Fibroblast of skin of right biceps (primary cell): ENCODE results near the gene CLEC14A.

ENCODE experiments used
- DNase-seq: peaks from one replicate; pipeline ENCODE4 v3.0.0-alpha.2; 2013

The CLEC14A gene, protein sequence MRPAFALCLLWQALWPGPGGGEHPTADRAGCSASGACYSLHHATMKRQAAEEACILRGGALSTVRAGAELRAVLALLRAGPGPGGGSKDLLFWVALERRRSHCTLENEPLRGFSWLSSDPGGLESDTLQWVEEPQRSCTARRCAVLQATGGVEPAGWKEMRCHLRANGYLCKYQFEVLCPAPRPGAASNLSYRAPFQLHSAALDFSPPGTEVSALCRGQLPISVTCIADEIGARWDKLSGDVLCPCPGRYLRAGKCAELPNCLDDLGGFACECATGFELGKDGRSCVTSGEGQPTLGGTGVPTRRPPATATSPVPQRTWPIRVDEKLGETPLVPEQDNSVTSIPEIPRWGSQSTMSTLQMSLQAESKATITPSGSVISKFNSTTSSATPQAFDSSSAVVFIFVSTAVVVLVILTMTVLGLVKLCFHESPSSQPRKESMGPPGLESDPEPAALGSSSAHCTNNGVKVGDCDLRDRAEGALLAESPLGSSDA

DNA sequence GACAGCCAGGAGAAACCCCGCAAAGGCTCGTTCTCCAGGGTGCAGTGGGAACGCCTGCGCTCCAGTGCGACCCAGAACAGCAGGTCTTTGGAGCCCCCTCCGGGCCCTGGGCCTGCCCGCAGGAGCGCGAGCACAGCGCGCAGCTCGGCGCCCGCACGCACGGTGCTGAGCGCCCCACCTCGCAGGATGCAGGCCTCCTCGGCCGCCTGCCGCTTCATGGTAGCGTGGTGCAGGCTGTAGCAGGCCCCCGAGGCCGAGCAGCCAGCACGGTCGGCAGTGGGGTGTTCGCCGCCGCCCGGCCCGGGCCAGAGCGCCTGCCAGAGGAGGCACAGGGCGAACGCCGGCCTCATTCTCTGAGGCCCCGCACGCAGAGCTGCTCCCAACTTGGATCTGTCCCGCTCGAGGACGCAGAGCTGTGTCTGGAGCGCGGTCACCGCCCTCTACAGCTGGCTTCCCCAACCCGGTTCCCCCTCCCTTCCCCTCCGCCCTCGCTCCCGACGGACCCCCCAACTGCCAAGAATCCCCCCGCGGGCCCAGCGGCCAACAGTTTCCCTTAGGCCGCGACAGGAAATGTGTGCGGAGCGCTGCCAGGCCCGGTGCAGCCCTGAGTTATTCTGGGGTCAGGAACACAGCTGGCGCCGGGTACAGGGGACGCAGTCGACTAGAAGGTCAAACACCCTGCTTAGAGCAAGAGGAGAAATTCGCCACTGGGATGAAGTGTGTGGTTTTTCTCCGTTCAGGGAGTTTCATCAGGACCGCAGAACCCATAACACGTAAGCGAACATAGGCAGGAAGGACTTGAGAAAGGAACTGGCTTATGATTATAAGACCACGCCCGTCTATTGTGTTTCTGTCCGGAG is at the start of gene CLEC14A:
CLEC14A (minus strand) TSS at position 421 of the 860 bp plus-strand sequence; CDS start at position 350, 71 bp downstream.
- peak; percentile 81 for DNase-seq

DNA sequence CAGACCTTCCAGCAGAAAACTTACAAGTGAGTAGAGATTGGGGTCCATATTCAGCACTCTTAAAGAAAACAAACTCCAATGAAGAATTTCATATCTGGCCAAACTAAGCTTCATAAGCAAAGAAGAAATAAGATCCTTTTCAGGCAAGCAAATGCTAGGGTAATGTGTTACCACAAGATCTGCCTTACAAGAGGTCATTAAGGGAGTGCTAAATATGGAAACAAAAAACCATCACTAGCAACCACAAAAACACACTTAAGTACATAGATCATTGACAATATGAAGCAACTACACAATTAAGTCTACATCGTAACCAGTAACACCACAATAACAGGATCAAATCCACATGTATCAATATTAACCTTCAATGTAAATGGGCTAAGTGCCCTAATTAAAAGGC is 47.1 kb upstream of the CLEC14A start:
- no peak for DNase-seq

DNA sequence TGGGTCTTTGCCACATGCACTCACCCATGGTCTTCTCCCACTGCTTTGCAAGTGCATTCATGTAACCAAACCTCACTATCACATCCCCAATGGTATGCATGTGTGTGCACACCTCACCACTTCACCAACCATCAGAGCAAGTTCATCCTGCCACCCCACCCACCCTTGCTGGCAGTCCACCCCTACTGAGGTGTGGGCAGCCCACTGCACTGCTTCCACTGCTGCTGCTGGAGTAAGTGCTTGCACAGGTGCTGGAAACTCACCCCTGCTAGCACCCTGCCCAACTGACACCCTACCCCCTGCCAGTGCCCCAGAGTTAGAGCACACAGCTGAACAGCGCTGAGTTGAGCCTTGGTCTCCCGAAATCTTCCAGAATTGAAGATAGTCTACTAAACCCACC is 46.1 kb upstream of the CLEC14A start:
- DNase-seq: no peak

DNA sequence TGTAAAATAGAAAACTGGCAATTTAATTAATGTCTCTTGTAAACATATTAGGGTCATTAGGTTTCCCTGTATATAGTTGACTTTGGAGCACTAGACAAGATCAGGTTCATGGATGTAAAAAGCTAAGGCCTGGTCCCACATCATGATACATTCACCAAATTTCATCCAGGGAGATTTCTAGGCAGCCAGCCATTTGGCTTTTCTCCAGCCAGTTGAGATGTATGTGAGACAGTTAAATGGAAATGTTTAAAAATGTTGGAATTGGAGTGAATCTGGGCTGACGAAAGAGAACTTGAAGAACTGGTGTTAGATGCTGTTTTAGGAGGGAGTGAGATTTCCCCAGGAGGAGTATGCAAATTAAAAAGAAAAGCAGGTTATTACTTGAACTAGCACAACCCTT is 41.8 kb upstream of the CLEC14A start:
- DNase-seq: peak; percentile 83

DNA sequence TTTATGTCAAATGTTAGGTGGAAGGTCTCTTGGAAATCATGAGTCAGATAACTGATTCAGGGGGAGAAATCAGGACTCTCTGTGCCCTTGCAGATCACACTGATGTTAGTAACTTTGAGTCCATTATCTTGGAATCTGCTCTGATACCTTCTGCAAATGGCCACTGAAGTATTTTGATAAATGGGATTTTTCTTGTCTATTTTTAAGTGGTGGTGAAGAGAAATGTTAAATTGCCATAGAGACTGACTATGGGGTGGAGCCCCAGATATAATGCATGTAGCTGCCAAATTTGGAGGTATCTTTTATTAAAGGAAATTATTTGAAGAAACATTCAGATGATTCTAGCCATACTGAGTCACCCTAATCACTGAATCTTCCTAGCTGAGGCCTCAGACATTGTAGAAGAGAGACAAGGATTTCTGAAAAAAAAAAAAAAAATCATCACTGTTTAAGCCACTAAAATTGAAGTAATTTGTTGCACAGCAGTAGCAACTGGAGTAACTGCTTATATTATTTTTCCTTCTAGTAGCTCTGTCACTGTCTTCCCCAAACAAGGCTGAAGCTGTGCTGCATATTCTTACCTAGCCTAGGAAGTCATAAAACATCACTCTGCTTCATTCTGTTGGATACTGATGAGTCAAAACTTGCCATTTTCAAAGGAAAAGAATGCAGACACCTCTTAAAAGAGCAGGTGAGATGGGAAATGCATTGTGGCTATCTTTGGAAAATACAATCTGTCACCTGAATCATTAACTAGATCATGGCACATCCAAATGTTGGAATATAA is 36.0 kb upstream of the CLEC14A start:
- peak; percentile 84 for DNase-seq

DNA sequence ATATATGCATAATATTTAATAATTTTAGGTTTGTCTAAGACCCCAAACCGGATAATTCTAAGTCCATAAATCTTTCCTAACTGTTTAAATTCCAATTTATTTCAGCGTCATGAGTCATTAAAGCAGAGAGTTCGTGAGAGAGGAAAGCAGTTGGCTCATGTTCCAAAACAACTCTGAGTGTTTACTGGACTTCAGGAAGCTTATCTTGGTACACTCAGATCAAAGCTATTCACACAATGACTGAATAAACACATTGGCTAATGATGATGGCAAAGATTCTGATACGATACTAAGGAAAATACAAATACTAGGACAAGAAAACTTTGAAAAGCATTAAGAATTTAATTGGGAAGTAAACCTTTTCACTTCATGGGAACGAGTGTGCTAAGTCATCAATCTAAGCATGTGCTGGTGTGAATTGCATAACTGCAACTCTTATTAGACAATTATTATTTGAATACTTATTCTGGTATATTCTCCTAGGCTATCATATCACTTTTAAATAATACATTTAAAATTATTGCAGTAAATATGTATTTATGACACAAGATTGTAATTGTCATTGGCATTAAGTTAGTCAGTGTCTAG is 34.8 kb upstream of the CLEC14A start:
- peak; percentile 92 for DNase-seq

DNA sequence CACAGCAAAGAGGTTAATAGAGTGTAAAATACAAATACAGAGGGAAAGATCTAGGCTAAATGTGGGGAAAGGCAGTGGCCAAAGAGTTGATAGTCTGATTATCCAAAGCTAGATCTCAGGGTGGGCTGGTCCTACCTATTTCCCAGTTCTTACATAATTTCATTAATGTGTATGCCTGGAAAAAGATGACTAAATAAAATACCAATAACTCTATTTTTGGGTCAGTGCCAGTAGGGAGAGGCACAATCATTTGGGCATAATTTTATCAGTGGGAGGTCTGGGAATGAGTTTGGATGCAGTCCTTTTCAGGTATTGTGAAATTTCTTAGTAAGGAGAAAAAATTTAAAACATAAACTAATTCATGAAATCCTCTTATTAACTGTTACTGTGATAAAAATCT is 30.6 kb upstream of the CLEC14A start:
- peak; percentile 31 for DNase-seq

DNA sequence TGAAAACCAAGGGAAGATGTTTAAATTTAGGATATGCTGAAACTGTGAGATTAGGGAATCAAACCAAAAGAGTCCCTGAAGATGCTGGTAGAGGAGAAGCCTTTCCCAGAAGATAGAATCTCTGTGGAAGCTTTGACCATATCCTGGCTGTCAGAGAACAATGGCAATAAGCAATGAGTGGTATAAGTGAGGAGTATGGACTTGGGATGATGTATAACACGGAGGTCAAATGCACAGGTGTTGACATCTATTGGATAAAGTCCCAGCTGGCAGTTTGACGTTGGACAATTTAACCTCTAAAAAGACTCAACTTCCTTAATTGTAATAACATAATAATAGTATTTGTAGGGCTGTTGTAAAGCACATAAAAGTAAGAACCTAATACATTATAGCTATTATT is 30.1 kb upstream of the CLEC14A start:
- no peak for DNase-seq

DNA sequence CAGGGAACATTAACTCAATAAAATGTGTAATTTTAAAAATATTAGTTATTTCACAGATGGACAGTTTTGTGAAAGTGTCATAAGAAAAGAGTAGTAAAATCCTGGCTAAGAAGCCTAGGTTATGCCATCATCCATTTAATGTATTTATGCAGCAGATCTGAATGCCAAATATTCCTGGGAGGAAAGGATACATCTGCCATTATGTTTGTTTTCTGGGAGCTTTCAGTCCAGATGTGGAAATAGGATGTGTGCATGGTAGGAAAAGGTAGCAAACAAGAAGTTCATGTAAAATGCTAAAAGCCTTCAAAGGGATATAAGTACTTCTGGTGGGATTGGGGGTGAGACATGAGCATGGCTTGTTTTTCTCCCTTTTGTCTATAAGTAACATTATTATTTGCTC is 27.0 kb upstream of the CLEC14A start:
- DNase-seq: no peak

DNA sequence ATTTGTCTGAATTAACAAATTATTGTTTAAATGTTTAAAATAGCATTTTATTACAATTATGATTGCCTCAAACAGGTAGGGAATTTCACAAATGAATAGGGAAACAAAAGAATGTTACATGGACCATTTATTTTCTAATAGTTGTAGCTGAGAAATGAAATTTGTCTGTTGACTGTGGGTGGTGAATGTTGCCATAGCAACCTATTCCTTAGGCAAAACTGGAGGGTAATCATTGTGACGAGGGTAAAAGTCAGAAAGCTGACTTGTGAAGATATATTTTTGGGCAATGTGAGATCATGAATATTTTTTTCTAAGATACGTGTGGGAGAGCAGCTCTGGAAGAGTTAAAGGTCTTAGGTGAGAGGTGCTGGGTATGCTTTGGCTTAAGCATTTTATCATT is 24.2 kb upstream of the CLEC14A start:
- no peak for DNase-seq

DNA sequence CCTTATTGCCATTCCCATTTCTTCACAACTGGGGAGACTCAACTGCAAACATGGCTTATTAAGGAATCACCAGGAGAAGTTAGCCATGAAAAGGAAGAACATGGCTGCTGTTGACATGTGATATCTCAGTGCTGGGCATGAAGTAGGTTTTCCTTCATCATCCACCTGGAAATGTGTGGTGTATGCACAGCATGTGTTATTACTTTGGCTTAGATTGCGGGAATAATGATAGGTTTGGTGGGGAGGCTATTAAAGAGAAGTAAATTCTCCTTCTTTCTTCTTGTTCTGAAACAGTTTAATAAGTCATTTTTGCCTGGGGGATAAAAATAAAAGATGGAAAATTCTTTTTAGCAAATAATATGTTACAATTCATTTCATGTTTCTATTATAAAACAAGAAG is 23.7 kb upstream of the CLEC14A start:
- no peak for DNase-seq

DNA sequence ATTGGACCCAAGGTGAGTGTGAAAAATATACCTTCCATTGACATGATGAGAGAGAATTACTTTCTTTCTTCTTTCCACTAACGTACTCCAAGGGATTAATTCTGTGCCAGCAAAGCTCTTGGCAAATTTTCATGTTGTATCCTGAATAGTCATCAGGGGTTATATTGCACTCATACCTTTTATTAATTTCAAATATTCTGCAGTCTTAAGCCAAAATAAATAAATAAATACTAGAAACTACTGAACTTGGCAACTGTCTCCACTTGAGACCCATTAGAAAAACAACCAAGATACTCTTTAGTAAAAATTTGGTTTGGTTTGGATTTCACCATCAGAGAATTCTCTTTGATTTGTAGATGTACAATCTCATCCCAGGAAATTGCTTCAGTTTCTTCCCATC is 22.1 kb upstream of the CLEC14A start:
- DNase-seq: no peak

DNA sequence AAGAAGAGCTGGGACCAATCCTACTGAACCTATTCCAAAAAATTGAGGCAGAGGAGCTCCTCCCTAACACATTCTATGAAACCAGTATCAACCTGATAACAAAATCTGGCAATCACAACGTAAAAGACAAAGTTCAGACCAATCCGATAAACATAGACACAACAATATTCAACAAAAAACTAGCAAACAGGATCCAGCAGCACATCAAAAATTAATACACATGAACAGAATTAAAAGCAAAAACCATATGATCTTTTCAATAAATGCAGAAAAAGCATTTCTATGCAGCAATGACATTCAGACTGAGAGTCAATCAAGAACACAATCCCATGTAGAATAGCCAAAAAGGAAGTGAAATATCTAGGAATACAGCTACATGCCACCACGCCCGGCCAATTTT is 7.0 kb upstream of the CLEC14A start:
- no peak for DNase-seq

DNA sequence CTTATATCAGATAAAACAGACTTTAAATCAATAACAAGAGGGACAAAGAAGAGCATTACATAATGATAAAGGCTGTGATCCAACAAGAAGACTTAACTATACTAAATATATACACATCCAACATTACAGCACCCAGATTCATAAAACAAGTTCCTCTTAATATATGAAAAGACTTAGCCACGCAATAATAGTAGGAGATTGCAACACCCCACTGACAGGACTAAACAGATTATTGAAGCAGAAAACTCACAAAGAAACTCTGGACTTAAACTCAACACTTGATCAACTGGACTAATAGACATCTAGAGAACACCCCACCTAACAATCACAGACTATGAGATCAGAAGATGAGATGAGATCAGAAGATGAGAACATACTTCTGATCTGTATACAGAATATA is 5.7 kb upstream of the CLEC14A start:
- no peak for DNase-seq

DNA sequence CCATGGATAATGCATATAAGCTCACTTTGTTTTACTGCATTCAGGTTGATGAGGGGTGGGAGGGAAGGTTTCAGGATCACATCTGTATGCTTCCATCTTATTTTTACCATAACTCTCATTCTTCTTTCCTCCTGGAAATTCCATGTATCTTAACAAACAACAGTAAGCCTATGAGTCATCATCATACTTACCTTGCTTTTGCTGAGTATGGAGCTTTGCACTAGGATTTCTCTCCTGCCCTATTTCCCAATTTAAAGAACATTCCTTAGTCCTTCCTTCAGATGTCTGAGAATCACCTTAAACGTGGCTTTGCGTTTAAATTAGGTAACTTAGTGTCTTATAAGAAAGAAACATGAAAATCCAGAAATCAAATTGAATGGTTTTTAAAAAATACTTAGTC is 1.6 kb upstream of the CLEC14A start:
- DNase-seq: peak; percentile 33

DNA sequence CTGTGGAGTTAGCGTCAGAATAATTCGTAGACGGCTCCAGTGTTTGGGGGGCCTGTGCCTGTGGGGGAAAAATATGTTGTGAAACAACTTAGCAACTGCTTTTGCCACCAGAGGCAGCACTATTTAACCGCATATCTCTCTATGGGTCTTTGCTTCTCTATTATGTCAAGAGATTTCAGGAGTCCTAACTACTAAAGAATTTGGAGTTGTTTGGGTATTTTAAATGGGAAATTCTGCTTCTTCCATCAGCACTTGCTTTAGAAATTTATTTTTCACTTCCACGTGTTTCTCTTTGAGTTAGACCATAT is 594 bp upstream of the CLEC14A start:
- DNase-seq: no peak

DNA sequence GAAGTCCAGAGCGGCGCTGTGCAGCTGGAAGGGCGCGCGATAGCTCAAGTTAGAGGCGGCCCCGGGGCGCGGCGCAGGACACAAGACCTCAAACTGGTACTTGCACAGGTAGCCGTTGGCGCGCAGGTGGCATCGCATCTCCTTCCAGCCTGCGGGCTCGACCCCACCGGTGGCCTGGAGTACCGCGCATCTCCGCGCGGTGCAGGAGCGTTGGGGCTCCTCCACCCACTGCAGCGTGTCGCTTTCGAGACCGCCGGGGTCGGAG is 553 bp downstream of the CLEC14A start:
- no peak for DNase-seq

DNA sequence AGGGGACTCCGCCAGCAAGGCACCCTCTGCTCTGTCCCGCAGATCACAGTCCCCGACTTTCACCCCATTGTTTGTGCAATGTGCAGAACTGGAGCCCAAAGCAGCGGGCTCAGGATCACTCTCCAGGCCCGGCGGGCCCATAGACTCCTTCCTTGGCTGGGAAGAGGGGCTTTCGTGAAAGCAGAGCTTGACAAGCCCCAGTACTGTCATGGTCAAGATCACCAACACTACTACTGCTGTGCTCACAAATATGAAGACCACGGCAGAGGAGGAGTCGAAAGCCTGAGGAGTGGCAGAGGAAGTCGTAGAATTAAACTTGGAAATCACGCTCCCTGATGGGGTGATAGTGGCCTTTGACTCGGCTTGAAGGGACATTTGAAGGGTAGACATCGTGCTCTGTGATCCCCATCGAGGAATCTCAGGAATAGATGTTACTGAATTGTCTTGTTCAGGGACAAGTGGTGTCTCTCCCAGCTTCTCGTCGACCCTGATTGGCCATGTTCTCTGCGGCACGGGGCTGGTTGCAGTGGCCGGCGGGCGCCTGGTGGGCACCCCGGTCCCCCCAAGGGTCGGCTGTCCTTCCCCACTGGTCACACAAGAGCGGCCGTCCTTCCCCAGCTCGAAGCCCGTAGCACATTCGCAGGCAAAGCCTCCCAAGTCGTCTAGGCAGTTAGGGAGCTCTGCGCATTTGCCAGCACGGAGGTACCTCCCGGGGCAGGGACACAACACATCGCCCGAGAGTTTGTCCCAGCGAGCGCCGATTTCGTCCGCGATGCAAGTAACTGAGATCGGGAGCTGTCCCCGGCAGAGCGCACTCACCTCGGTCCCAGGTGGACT is 1.1 kb downstream of the CLEC14A start:
- peak; percentile 40 for DNase-seq

DNA sequence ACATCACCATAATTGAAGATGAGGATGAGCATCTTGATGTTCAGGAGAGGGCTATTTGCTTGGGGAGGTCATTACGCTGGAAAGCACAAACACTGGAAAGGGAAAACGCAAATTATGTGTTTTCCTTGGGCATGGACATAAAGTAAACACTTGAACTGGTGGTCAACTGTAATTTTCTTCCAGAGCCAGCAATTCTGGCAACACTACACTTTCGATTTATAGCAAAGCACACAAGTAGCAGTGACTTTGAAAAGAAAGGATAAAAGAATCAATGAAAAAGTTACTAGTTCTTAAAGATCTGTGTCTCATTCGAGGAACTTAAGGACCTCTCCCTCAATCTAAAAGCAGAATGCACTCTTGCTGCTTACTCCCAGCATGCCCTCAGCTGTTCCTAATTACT is 2.2 kb downstream of the CLEC14A start:
- no peak for DNase-seq

DNA sequence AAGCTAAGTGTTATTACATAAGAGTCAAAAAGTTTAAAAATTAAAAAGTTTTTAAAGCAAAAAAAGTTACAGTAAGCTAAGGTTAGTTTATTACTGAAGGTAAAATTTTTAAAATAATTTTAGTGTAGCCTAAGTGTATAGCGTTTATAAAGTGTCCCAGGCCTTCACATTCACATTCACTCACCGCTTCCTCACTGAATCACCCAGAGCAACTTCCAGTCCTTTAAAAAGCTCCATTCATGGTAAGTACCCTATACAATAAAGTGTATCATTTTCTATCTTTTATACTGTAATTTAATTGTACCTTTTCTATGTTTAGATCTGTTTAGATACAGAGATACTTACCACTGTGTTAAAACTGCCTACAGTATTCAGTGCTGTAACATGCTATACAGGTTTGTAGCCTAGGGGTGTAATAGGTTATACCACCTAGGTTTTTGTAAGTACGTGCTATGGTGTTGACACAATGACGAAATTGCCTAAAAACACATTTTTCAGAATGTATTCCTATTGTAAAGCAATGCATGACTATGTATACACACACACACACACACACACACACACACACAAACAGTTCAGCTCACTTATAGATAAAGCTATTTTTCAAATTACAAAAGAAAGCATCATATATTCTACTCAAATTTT is 3.7 kb downstream of the CLEC14A start:
- no peak for DNase-seq

DNA sequence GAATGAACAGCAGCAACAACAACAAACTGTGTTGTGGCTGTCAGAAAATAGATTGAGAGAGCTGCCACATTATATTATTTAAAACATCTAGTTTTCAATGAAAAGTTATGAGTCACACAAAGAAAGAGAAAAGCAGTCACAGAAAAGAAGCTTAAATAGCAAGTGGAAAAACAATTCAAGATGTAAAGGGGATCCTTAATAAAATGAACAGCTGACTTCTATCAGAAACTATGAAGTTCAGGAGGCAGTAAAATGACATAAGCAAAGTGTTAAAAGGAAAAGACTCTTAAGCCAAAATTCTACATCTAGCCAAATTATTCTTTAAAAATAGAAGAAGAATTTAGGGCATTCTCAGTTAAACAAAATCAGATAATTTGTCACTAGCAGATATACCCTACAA is 5.6 kb downstream of the CLEC14A start:
- DNase-seq: no peak
